Subcutaneous abdominal adipose tissue (tissue), 5 donors: ENCODE results near the gene LRMDA.

Experiments used
- H3K27ac ChIP-seq: one replicate; pipeline ENCODE4 v1.7.0; 2013; ENCODE audit warnings: low read depth, mild to moderate bottlenecking, inconsistent platforms, low read length, moderate library complexity
- H3K27me3 ChIP-seq, 5 donors: one replicate each; pipeline ENCODE4 v1.7.0; 2013; ENCODE audit warnings: low read length in 5 of 5, inconsistent platforms in 1 of 5; ENCODE audit not compliant: control insufficient read depth in 5 of 5, insufficient read depth in 4 of 5
- H3K36me3 ChIP-seq, 5 donors: one replicate each; pipeline ENCODE4 v1.7.0; 2013; ENCODE audit warnings: low read length in 5 of 5; ENCODE audit not compliant: control insufficient read depth in 5 of 5, insufficient read depth in 5 of 5
- H3K4me1 ChIP-seq, 5 donors: one replicate each; pipeline ENCODE4 v1.7.0; 2013; ENCODE audit warnings: low read length in 5 of 5, mild to moderate bottlenecking in 3 of 5, moderate library complexity in 1 of 5; ENCODE audit not compliant: control insufficient read depth in 5 of 5, insufficient read depth in 5 of 5
- H3K4me3 ChIP-seq, 5 donors: one replicate each; pipeline ENCODE4 v1.7.0; 2013; ENCODE audit warnings: low read length in 5 of 5, low read depth in 1 of 5
- H3K9ac ChIP-seq, 5 donors: one replicate each; pipeline ENCODE4 v1.7.0; 2013; ENCODE audit warnings: low read length in 5 of 5, mild to moderate bottlenecking in 4 of 5, moderate library complexity in 3 of 5
- H3K9me3 ChIP-seq, 5 donors: one replicate each; pipeline ENCODE4 v1.7.0; 2013; ENCODE audit warnings: low read length in 5 of 5; ENCODE audit not compliant: control insufficient read depth in 5 of 5
- donor health status: healthy.
- donor health status: healthy.
- donor health status: healthy.
- donor health status: healthy.
- donor health status: healthy.

Gene LRMDA

GRCh38 chr10:75407224-75407712 is 24.2 kb upstream of the LRMDA start:
- Histone ChIP-seq H3K27me3 (peaks cover 0 to 11% (median 2%) of the 10 kb centered on the region in 5 donors), H3K4me1 (peaks cover 2 to 64% (median 60%) of the 10 kb centered on the region in 5 donors), H3K36me3 (no peaks in the 10 kb centered on the region), H3K4me3 (peak overlapping the region; percentile 63 to 84 (median 77)), H3K27ac (peak overlapping the region; percentile 88), H3K9me3 (no peaks in the 10 kb centered on the region), H3K9ac (peak overlapping the region in 1 of 5 donors; percentile 25)

GRCh38 chr10:75407713-75408508 is 23.5 kb upstream of the LRMDA start:
- Histone ChIP-seq H3K4me3 (peak overlapping the region; percentile 71 to 84 (median 77)), H3K36me3 (no peaks in the 10 kb centered on the region), H3K27ac (peak overlapping the region; percentile 88), H3K27me3 (peaks cover 0 to 11% (median 2%) of the 10 kb centered on the region in 5 donors), H3K4me1 (peaks cover 2 to 60% (median 57%) of the 10 kb centered on the region in 5 donors), H3K9me3 (no peaks in the 10 kb centered on the region), H3K9ac (peak overlapping the region in 3 of 5 donors; percentile 20 to 87 (median 86))

- Histone ChIP-seq H3K27ac (peak overlapping the region; percentile 88), H3K9me3 (no peaks in the 10 kb centered on the region), H3K4me3 (peak overlapping the region; percentile 71 to 84 (median 77)), H3K36me3 (no peaks in the 10 kb centered on the region), H3K27me3 (peaks cover 0 to 11% (median 2%) of the 10 kb centered on the region in 5 donors), H3K4me1 (peaks cover under 1 to 55% (median 52%) of the 10 kb centered on the region in 5 donors), H3K9ac (peak overlapping the region in 4 of 5 donors; percentile 76 to 87 (median 84))
Observed at GRCh38 chr10:75408509-75408875, 22.9 kb upstream of the LRMDA start.

- no peaks in the 10 kb centered on the region for H3K36me3 ChIP-seq
- peak overlapping the region; percentile 63 to 84 (median 77) for H3K4me3 ChIP-seq
- H3K9me3 ChIP-seq = no peaks in the 10 kb centered on the region
- H3K4me1 ChIP-seq = peaks cover 0 to 48% (median 44%) of the 10 kb centered on the region in 5 donors
- peak overlapping the region; percentile 88 for H3K27ac ChIP-seq
- H3K9ac ChIP-seq = peak overlapping the region in 4 of 5 donors; percentile 76 to 87 (median 84)
- peaks cover 0 to 5% (median 1%) of the 10 kb centered on the region in 5 donors for H3K27me3 ChIP-seq
Observed at GRCh38 chr10:75408911-75409885, 22.2 kb upstream of the LRMDA start.

- peak overlapping the region; percentile 10 for H3K27ac ChIP-seq
- H3K4me3 ChIP-seq = peak overlapping the region in 2 of 5 donors; percentile 41 to 77
- peak overlapping the region in 2 of 5 donors; percentile 11 to 32 for H3K9ac ChIP-seq
- peaks cover 0 to 40% (median 33%) of the 10 kb centered on the region in 5 donors for H3K4me1 ChIP-seq
- no peaks in the 10 kb centered on the region for H3K27me3 ChIP-seq
- H3K9me3 ChIP-seq = no peaks in the 10 kb centered on the region
- no peaks in the 10 kb centered on the region for H3K36me3 ChIP-seq
Observed at GRCh38 chr10:75410132-75411005, 21.1 kb upstream of the LRMDA start.

- H3K9me3 ChIP-seq = no peaks in the 10 kb centered on the region
- H3K27me3 ChIP-seq = no peaks in the 10 kb centered on the region
- no peak overlapping the region for H3K9ac ChIP-seq
- no peak overlapping the region for H3K27ac ChIP-seq
- no peaks in the 10 kb centered on the region for H3K36me3 ChIP-seq
- H3K4me3 ChIP-seq = no peak overlapping the region
- peaks cover 0 to 13% (median 7%) of the 10 kb centered on the region in 5 donors for H3K4me1 ChIP-seq
Observed at GRCh38 chr10:75414527-75414926, 16.9 kb upstream of the LRMDA start.

- Histone ChIP-seq H3K9me3 (no peaks in the 10 kb centered on the region), H3K27ac (no peak overlapping the region), H3K4me3 (no peak overlapping the region), H3K9ac (no peak overlapping the region), H3K27me3 (no peaks in the 10 kb centered on the region), H3K36me3 (no peaks in the 10 kb centered on the region), H3K4me1 (no peaks in the 10 kb centered on the region)
Observed at GRCh38 chr10:75417522-75417927, 13.9 kb upstream of the LRMDA start.

- Histone ChIP-seq H3K9ac (no peak overlapping the region), H3K4me3 (no peak overlapping the region), H3K4me1 (no peaks in the 10 kb centered on the region), H3K36me3 (no peaks in the 10 kb centered on the region), H3K9me3 (no peaks in the 10 kb centered on the region), H3K27me3 (no peaks in the 10 kb centered on the region), H3K27ac (no peak overlapping the region)
Observed at GRCh38 chr10:75418293-75418692, 13.1 kb upstream of the LRMDA start.

- Histone ChIP-seq H3K4me1 (no peaks in the 10 kb centered on the region), H3K4me3 (no peak overlapping the region), H3K9me3 (no peaks in the 10 kb centered on the region), H3K9ac (no peak overlapping the region), H3K27me3 (no peaks in the 10 kb centered on the region), H3K27ac (no peak overlapping the region), H3K36me3 (no peaks in the 10 kb centered on the region)
Observed at GRCh38 chr10:75418712-75419111, 12.7 kb upstream of the LRMDA start.
